GM12874 (cell line): ENCODE results near the gene STAG1.

Source experiments
- CTCF ChIP-seq: IDR thresholded peaks from 2 replicates; pipeline ENCODE4 v1.5.1; 2011; ENCODE audit warnings: low read depth, mild to moderate bottlenecking, control low read depth, low read length, moderate library complexity; ENCODE audit not compliant: insufficient read depth

STAG1 gene

GRCh38 chr3:136583823-136584222 is 168.4 kb downstream of the STAG1 start:
- TF ChIP-seq CTCF, result no peak

- TF ChIP-seq CTCF, result no peak
These were observed 174.4 kb downstream of the STAG1 start for GRCh38 chr3:136577791-136578190.

GRCh38 chr3:136576279-136577009 is 175.7 kb downstream of the STAG1 start:
- no peak for TF ChIP-seq CTCF

- no peak for TF ChIP-seq CTCF
These were observed 184.5 kb downstream of the STAG1 start for GRCh38 chr3:136567599-136568188.

- TF ChIP-seq CTCF, result no peak
These were observed 190.2 kb downstream of the STAG1 start for GRCh38 chr3:136562026-136562425.

- TF ChIP-seq CTCF, result no peak
These were observed 192.3 kb downstream of the STAG1 start for GRCh38 chr3:136559896-136560295.

- TF ChIP-seq CTCF, result no peak
These were observed 204.9 kb downstream of the STAG1 start for GRCh38 chr3:136547293-136547692.
